GM18502 (cell line): ENCODE data around the gene ANO4.
"Not testable (repeated sequence)": the region's sequence is repeated elsewhere in the genome, so short reads cannot be mapped to it uniquely, and the experiment has no call there.

Source experiments
- ATAC-seq: cut with Tn5 transposase; IDR thresholded peaks from one replicate; pipeline ENCODE4 v1.9.1; 2021; ENCODE audit warnings: mild to moderate bottlenecking; ENCODE audit not compliant: unreplicated experiment, poor library complexity

Gene ANO4

DNA sequence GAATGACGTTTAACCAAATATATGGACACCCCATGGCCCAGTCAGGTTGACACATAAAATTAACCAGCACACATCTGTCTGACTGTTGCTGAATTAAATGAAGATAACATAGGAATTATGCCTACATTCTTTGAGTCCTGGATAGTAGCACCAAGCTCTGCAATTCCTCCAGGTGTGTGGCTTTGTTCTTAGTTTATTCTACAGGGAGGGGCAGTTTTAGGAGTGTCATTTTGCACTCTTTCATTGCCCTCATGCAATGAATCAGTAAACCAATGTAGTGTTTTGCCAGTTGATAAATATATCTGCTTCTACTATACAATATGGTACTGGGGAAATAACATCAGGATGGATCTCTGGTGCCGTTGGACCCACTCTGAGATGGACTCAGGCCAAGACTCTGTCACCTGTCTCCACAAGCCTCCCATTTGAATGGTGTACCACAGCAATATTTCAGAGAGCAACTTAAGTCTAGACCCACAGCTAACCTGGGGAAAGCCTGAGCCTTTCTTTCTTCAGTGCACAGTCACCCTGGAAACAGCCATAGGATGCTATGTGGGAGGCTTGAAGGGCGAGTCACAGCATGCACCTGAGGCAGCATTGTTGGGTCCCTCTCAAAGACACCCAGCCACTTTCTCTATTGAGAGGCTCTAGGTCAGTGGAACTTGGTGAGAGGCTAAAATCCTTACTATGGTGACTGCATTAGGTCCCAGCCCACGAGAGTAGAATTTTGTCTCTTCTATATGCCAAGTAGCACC is 73.2 kb downstream of the ANO4 start:
- ATAC-seq = no peak

- no peak for ATAC-seq
These were observed 73.9 kb downstream of the ANO4 start for GRCh38 chr12:100868487-100868886.

DNA sequence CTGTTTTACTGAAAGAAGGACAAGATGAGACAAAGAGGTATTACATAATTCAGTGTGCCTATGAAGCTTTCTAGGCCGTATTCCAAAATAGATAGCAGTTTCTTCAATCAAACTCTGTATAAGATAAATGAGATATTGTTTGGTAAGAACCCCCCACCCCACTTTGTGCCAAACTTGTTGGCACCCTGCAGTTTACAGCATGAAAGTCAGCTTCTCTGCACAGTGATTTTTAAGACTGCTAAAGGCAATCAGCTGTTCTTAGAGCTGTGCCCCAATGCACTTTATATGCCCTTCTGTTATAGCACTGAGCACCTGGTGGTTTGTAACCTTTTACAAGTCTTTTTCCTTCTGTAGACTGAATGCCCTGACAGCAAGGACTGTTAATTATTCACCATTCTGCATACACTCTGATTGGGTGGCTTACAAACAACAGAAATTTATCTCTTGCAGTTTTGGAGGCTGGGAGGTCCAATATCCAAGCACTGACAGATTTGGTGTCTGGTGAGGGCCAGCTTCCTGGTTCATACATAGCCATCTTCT is 76.7 kb downstream of the ANO4 start:
- no peak for ATAC-seq

DNA sequence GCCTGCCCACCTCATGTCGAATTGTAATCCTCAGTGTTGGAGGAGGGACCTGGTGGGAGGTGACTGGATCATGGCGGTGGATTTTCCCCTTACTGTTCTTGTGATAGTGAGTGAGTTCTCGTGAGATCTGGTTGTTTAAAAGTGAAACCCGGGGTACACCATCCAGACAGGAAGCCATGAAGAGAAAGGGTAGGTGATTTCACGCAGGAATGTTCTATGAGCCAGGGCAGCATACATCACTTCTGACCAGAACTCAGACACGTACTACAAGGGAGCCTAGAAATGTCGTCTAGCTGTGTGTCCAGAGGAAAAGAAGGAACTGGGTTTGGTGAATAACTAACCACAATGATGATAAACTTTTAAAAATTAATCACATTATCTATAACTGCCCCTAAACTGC is 80.6 kb downstream of the ANO4 start:
- ATAC-seq = no peak

- ATAC-seq = no peak
These were observed 81.2 kb downstream of the ANO4 start for GRCh38 chr12:100875771-100876170.

GRCh38 chr12:100877776-100878175 is 83.2 kb downstream of the ANO4 start:
- ATAC-seq = no peak

- no peak for ATAC-seq
These were observed 100.6 kb downstream of the ANO4 start for GRCh38 chr12:100895192-100895591.

DNA sequence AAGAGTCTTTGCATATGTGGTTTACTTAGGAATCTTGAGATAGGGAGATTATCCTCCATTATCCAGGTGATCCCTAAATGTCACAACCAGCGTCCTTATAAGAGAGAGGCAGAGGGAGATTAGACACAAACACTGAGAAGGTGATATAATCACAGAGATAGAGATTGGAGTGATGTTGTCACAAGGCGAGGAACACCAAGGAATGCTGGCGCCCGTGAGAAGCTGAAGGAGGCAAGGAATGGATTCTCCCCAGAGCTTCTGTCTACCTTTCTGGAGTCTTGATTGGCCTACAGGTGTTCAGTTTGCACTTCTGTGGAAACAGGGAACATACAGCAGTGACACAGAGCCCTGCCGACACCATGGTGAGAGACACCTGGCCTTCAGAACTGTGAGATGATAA is 101.6 kb downstream of the ANO4 start:
- no peak for ATAC-seq

DNA sequence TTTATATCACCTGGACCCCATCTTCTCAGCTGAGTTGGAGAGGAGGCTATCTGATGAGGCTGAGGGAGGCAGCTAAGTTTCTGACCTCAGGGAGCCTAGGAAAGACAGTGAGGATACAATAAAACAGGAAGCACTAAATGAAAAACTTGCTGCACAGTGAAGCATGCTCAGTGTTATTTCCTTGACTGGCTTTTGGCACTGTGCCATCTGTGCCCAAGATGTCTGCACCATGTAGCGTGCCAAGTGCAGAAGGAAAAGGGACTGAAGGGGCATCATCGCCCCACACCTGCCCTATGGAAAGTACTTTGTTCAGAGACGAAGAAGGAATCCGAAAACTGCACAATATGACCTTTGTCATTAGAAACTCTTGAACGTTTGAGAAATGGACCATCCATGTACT is 102.7 kb downstream of the ANO4 start:
- no peak for ATAC-seq

DNA sequence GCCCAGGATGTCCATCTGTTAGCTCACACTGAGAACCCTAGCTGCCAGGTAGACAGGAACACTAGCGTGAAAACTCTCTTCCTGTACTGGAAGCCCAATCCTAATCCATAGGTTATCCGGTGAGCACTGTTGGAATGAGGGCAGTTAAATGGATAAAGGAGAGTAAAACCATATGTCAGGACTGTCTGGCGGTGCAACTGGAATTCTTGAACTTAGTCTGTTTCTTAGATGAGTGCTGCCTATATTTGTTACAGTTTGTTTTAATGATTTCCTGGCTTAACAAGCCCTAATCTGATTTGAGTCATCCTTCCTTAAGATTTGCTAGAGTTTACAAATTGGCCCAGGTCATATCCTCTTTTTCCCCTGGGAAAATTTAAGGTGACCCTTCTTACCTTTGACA is 104.7 kb downstream of the ANO4 start:
- ATAC-seq = no peak

GRCh38 chr12:100900808-100901207 is 106.2 kb downstream of the ANO4 start:
- no peak for ATAC-seq

- no peak for ATAC-seq
These were observed 106.7 kb downstream of the ANO4 start for GRCh38 chr12:100901266-100901665.

DNA sequence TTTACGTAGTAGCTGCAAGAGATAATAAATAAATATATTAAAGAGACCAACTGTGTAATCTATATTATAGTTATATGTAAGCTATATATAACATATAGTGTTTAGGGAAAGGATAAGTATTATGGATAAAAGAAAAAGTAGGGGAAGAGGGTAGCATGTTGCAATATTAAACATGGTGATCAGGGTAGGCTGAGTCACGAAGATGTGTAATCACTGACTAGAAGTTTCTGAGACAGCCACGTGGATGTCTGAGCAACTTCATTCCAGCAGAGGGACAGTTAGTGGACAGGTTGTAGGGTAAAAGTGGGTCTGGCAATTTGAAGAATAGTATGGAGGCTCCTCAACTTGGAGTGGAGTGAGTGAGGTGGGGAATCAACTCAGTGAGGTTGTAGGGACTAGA is 109.7 kb downstream of the ANO4 start:
- no peak for ATAC-seq

DNA sequence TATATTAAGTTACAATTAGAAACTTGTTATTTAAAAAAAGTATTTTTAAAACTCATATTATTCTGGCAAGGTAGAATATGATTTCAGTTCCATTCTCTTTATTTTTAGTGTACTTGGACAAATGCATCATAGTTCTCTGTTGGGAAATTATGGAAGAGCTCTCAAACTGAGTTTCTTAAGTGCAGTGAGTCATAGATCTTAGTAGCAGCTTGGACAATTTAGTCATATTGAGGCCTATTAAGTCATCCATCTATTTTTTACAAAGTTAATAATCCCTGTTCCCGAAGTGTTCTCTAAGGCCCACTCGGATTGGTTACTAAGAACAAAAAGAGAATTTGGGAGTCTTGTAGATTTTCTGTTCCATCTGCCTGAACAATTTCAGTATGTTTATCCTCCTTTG is 113.9 kb downstream of the ANO4 start:
- no peak for ATAC-seq

- no peak for ATAC-seq
These were observed 119.5 kb downstream of the ANO4 start for GRCh38 chr12:100913872-100914592.

DNA sequence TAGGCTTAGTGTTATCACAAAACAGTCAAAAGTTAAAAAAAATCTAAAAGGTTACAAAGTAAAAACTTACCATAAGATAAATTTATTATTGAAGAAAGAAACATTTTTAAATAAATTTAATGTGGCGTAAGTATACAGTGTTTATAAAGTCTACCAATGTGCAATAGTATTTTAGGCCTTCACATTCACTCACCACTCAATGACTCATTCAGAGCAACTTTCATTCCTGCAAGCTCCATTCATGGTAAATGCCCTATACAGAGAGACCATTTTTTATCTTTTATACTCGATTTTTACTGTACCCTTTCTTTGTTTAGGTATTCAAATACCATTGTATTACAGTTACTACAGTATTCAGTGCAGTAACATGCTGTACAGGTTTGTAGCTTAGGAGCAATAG is 124.5 kb downstream of the ANO4 start:
- no peak for ATAC-seq

GRCh38 chr12:100920493-100920892 is 125.9 kb downstream of the ANO4 start:
- no peak for ATAC-seq

DNA sequence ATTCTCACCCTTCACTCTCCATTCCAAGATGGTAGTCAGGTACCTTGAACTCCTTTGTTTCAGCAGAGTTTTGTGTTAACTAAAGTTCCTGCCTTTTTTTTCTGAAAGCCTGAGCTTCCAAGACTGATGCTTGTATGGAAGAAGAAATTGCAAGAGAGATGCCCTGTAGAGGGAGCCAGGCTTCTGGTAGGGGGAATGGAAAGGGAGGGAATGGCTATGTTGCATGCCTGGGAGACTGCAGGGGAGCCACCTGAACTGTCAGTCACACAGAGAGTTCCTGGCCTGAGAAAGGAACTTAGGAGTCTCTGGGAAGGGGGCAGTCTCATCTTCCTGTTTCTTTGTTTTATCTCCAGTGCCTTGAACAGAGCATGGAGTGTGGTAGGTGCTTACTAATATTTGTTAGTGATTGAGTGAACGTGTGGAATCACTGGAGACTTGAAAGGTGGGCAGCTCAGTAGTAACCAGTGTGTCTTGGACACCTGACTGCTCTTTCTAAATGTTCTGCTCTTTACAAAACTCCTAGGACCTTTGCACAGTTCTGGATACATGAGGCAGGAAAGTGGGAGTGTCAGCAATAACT is 132.2 kb downstream of the ANO4 start:
- no peak for ATAC-seq

DNA sequence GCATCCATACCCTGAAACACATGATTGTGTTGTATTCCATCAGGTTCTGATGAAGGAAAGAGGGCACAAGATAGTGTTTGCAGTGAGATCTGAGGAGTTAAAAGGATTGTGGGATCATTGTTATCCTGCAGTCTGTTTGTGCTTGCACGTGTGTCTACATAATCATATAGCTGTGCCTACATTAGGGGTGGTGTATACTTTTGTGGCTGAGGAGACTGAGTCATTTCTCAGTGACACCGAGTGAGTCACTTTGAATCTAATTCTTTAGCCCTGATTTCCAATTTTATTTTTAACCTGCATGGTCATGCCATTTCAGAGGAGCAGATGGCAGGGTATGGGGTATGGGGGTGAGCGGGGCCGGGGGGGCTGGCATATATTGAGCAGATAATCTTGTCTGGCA is 133.2 kb downstream of the ANO4 start:
- no peak for ATAC-seq

- ATAC-seq = no peak
These were observed 138.0 kb downstream of the ANO4 start for GRCh38 chr12:100932571-100932970.

- ATAC-seq = not testable (repeated sequence)
These were observed 139.0 kb downstream of the ANO4 start for GRCh38 chr12:100933531-100933930.
